NCI-H2081 treated with DMSO at 0.1 percent for 48 hours (cell line): ENCODE measurements around the gene ZNF12.
"Not testable (repeated sequence)": the region's sequence is repeated elsewhere in the genome, so short reads cannot be mapped to it uniquely, and the experiment has no call there.

Experiments
- DNase-seq: peaks from one replicate; lab custom pipeline; 2025; lab: John Stamatoyannopoulos, UW

ZNF12 gene

GRCh38 chr7:6706666-6707407 is at the start of gene ZNF12:
TSS of gene ZNF12 (minus strand) at chr7:6706947. CDS start at chr7:6705173, 1,774 bp downstream.
- peak; percentile 77 for DNase-seq

GRCh38 chr7:6753964-6754363 is 47.2 kb upstream of the ZNF12 start, which contains the start of gene RSPH10B2:
TSS of gene RSPH10B2 (plus strand) at chr7:6754103. CDS start at chr7:6757678, 3,575 bp downstream.
- DNase-seq, result not testable (repeated sequence)

- not testable (repeated sequence) for DNase-seq
Observed at GRCh38 chr7:6750173-6750572, 43.4 kb upstream of the ZNF12 start.

GRCh38 chr7:6749335-6749734 is 42.6 kb upstream of the ZNF12 start:
- not testable (repeated sequence) for DNase-seq

GRCh38 chr7:6744410-6745100 is 37.8 kb upstream of the ZNF12 start:
- DNase-seq, result not testable (repeated sequence)

GRCh38 chr7:6738415-6738814 is 31.7 kb upstream of the ZNF12 start:
- DNase-seq, result not testable (repeated sequence)

GRCh38 chr7:6730343-6730633 is 23.5 kb upstream of the ZNF12 start:
- no peak for DNase-seq

GRCh38 chr7:6729492-6730342 is 23.0 kb upstream of the ZNF12 start:
- peak; percentile 32 for DNase-seq

- not testable (repeated sequence) for DNase-seq
Observed at GRCh38 chr7:6728893-6729491, 22.2 kb upstream of the ZNF12 start.

GRCh38 chr7:6727663-6728062 is 20.9 kb upstream of the ZNF12 start:
- DNase-seq, result no peak

GRCh38 chr7:6726341-6726740 is 19.6 kb upstream of the ZNF12 start:
- DNase-seq, result not testable (repeated sequence)

- DNase-seq, result no peak
Observed at GRCh38 chr7:6725003-6725402, 18.3 kb upstream of the ZNF12 start.

GRCh38 chr7:6724351-6724750 is 17.6 kb upstream of the ZNF12 start:
- DNase-seq, result not testable (repeated sequence)

- no peak for DNase-seq
Observed at GRCh38 chr7:6718124-6718523, 11.4 kb upstream of the ZNF12 start.

GRCh38 chr7:6715898-6716297 is 9.2 kb upstream of the ZNF12 start:
- DNase-seq, result not testable (repeated sequence)

GRCh38 chr7:6714360-6714759 is 7.6 kb upstream of the ZNF12 start:
- no peak for DNase-seq

- no peak for DNase-seq
Observed at GRCh38 chr7:6709808-6710207, 3.1 kb upstream of the ZNF12 start.

- DNase-seq, result no peak
Observed at GRCh38 chr7:6708304-6708703, 1.6 kb upstream of the ZNF12 start.

- no peak for DNase-seq
Observed at GRCh38 chr7:6705959-6706665, 635 bp downstream of the ZNF12 start.

- no peak for DNase-seq
Observed at GRCh38 chr7:6701860-6702259, 4.9 kb downstream of the ZNF12 start.

GRCh38 chr7:6700793-6701192 is 6.0 kb downstream of the ZNF12 start:
- DNase-seq, result no peak
